HCT116 (cell line): Measurements from ENCODE around the gene LLGL2. TPM values are rescaled to one million over a fixed set of nuclear protein-coding genes. Genes with fewer than 3 reads are reported as not detected.

Source experiments
- ATAC-seq: fragments of 200-7000 bp; cut with Tn5 transposase; 2 replicates; pipeline ENCODE4 v1.9.1; 2020; ENCODE audit warnings: mild to moderate bottlenecking, moderate library complexity
- BruUV-seq: library from RNA; stranded (reverse); fragments of 400-500 nt; replicated peaks from 2 replicates; lab custom pipeline; 2021; lab: Mats Ljungman, UMichigan
- CTCF ChIA-PET: fragments of 300-600 bp; sonication (Branson Sonifier 250); formaldehyde crosslinking; loops from one replicate; lab custom pipeline; 2021; ENCODE audit warnings: antibody characterized with exemption; lab: Charles Lee
- POLR2A ChIA-PET: fragments of 300-600, 350-600 bp; sonication (Branson Sonifier 250); formaldehyde crosslinking; loops from one replicate; lab custom pipeline; 2021; ENCODE audit warnings: antibody characterized with exemption; lab: Charles Lee
- RAD21 ChIA-PET, 2 experiments: fragments of 300-600 bp; sonication (Branson Sonifier 250); formaldehyde crosslinking; loops; one replicate each; lab custom pipeline; 2023; ENCODE audit warnings: low total read pairs in 2 of 2; ENCODE audit not compliant: uncharacterized antibody in 2 of 2, unreplicated experiment in 2 of 2, low non-redundant PET in 1 of 2; lab: Charles Lee
- DNase-seq: peaks from one replicate; pipeline ENCODE4 v3.0.0-alpha.2; 2010; ENCODE audit warnings: low read depth, low spot score
- H2AFZ ChIP-seq: fragments of 200-600 bp; shearing (Covaris generic), sonication (generic); 2 replicates; pipeline ENCODE4 v1.6.1; 2017; ENCODE audit warnings: low read depth, mixed run types, mixed read lengths, antibody characterized with exemption, low read length; ENCODE audit not compliant: poor library complexity, severe bottlenecking
- H3K27ac ChIP-seq: 2 replicates; pipeline ENCODE4 v1.5.1; 2012; ENCODE audit warnings: low read depth, low read length
- H3K27me3 ChIP-seq: fragments of 200-600 bp; sonication (generic); 2 replicates; pipeline ENCODE4 v1.6.1; 2016; ENCODE audit warnings: mixed run types, low read length, mixed read lengths; ENCODE audit not compliant: insufficient read depth
- H3K36me3 ChIP-seq, 2 experiments: fragments of 200-500 bp in 1 of 2; fragments of 200-600 bp in 1 of 2; sonication (Bioruptor generic) in 1 of 2; sonication (generic) in 1 of 2; 2 replicates each; pipeline versions ENCODE4 v1.5.1 to v1.6.1; 2014 to 2016; ENCODE audit warnings: low read length in 2 of 2, inconsistent platforms in 1 of 2, mixed read lengths in 1 of 2, mixed run types in 1 of 2; ENCODE audit not compliant: insufficient read depth in 2 of 2, control insufficient read depth in 1 of 2
- H3K4me1 ChIP-seq, 2 experiments: fragments of 200-600 bp in 1 of 2; sonication (generic) in 1 of 2; 2 replicates each; pipeline versions ENCODE4 v1.5.1 to v1.6.1; 2012 to 2017; ENCODE audit warnings: low read length in 2 of 2, inconsistent platforms in 1 of 2, mild to moderate bottlenecking in 1 of 2, mixed read lengths in 1 of 2, mixed run types in 1 of 2, moderate library complexity in 1 of 2; ENCODE audit not compliant: insufficient read depth in 2 of 2, control insufficient read depth in 1 of 2
- H3K4me2 ChIP-seq: fragments of 200-600 bp; sonication (generic); 2 replicates; pipeline ENCODE4 v1.6.1; 2017; ENCODE audit warnings: mixed run types, low read length, mixed read lengths
- H3K4me3 ChIP-seq, 2 experiments: fragments of 200-600 bp in 1 of 2; sonication (generic) in 1 of 2; replicated peaks in 1 of 2; 2 replicates each; pipeline ENCODE4 v1.5.1; 2011 to 2016; ENCODE audit warnings: low read length in 2 of 2, control low read depth in 1 of 2, low read depth in 1 of 2, mild to moderate bottlenecking in 1 of 2, mixed read lengths in 1 of 2, mixed run types in 1 of 2
- H3K79me2 ChIP-seq: fragments of 200-600 bp; sonication (generic); 2 replicates; pipeline ENCODE4 v1.6.1; 2017; ENCODE audit warnings: mild to moderate bottlenecking, mixed run types, low read length, moderate library complexity, mixed read lengths; ENCODE audit not compliant: insufficient read depth
- H3K9ac ChIP-seq: fragments of 200-600 bp; sonication (generic); 2 replicates; pipeline ENCODE4 v1.6.1; 2016; ENCODE audit warnings: low read length, mixed read lengths
- H3K9me2 ChIP-seq: fragments of 200-600 bp; sonication (generic), shearing (Covaris generic); 2 replicates; pipeline ENCODE4 v1.6.1; 2017; ENCODE audit warnings: mixed run types, mild to moderate bottlenecking, moderate library complexity; ENCODE audit not compliant: insufficient read depth
- H3K9me3 ChIP-seq, 2 experiments: fragments of 200-500 bp in 1 of 2; fragments of 200-600 bp in 1 of 2; sonication (Bioruptor generic) in 1 of 2; sonication (generic) in 1 of 2; 2 replicates each; pipeline ENCODE4 v1.6.1; 2014 to 2017; ENCODE audit warnings: low read length in 2 of 2, mixed read lengths in 2 of 2, inconsistent platforms in 1 of 2, low read depth in 1 of 2, mild to moderate bottlenecking in 1 of 2, mixed run types in 1 of 2, moderate library complexity in 1 of 2; ENCODE audit not compliant: control insufficient read depth in 1 of 2, insufficient read depth in 1 of 2
- H4K20me1 ChIP-seq: fragments of 200-600 bp; sonication (generic), shearing (Covaris generic); 2 replicates; pipeline ENCODE4 v1.6.1; 2017; ENCODE audit warnings: mixed run types, mild to moderate bottlenecking, moderate library complexity; ENCODE audit not compliant: insufficient read depth
- ATF3 ChIP-seq: IDR thresholded peaks from 2 replicates; pipeline ENCODE4 v1.6.1; 2012
- CBX3 ChIP-seq: IDR thresholded peaks from 2 replicates; pipeline ENCODE4 v1.6.1; 2012; ENCODE audit warnings: low read depth
- CTCF ChIP-seq, 3 experiments: fragments of 200-600 bp in 1 of 3; sonication (generic) in 1 of 3; IDR thresholded peaks in 2 of 3; conservative IDR thresholded peaks in 1 of 3; 2 replicates each; pipeline ENCODE4 v1.5.1; 2012 to 2017; ENCODE audit warnings: low read depth in 2 of 3, low read length in 2 of 3, antibody characterized with exemption in 1 of 3, borderline replicate concordance in 1 of 3, control low read depth in 1 of 3, mild to moderate bottlenecking in 1 of 3, mixed read lengths in 1 of 3, mixed run types in 1 of 3, moderate library complexity in 1 of 3; ENCODE audit not compliant: insufficient read depth in 1 of 3
- EZH2phosphoT487 ChIP-seq: fragments of 200-600 bp; IDR thresholded peaks from 2 replicates; pipeline ENCODE4 v1.6.1; 2018; ENCODE audit warnings: antibody characterized with exemption, borderline replicate concordance
- JUND ChIP-seq: IDR thresholded peaks from 2 replicates; pipeline ENCODE4 v1.6.1; 2012
- MAX ChIP-seq: IDR thresholded peaks from 2 replicates; pipeline ENCODE4 v1.6.1; 2012
- POLR2A ChIP-seq: IDR thresholded peaks from 2 replicates; pipeline ENCODE4 v1.7.0; 2011; ENCODE audit warnings: borderline replicate concordance; ENCODE audit not compliant: insufficient read depth, insufficient read length; ENCODE audit errors: extremely low read depth
- RAD21 ChIP-seq: IDR thresholded peaks from 2 replicates; pipeline ENCODE4 v1.6.1; 2012; ENCODE audit warnings: low read depth, mild to moderate bottlenecking
- REST ChIP-seq: IDR thresholded peaks from 2 replicates; pipeline ENCODE4 v1.6.1; 2012; ENCODE audit warnings: low read depth
- TCF7L2 ChIP-seq: IDR thresholded peaks from 2 replicates; pipeline ENCODE4 v1.7.0; 2011; ENCODE audit warnings: borderline replicate concordance, inconsistent platforms; ENCODE audit not compliant: insufficient read depth, insufficient read length; ENCODE audit errors: extremely low read depth
- ZNF274 ChIP-seq: fragments of 200-500 bp; sonication (Bioruptor generic); IDR thresholded peaks from 2 replicates; pipeline ENCODE4 v1.6.1; 2014; ENCODE audit warnings: mild to moderate bottlenecking, low read depth, low read length, inconsistent platforms
- intact Hi-C: fragments of 100-400 bp; cut with micrococcal nuclease; formaldehyde crosslinking; loops from 2 replicates; pipeline ENCODE4 v1.10.0; 2022
- total RNA-seq: library from RNA; stranded (reverse); gene quantifications from one replicate; pipeline ENCODE4 v1.2.1, GENCODE V29; 2021; ENCODE audit not compliant: unreplicated experiment

The LLGL2 gene
- total RNA-seq, 1 experiment from 2014 or later, result 209 TPM

GRCh38 chr17:75553295-75554110 lies 28.0 kb downstream of the LLGL2 start:
- H3K9me3 ChIP-seq, result no peaks in the 10 kb centered on the region
- peaks cover 0 to 4% of the 10 kb centered on the region in 2 experiments; a peak in 1 of 4 replicates for H3K36me3 ChIP-seq
- no peak overlapping the region for H2AFZ ChIP-seq
- no TSS peak for BruUV-seq
- H3K79me2 ChIP-seq, result peaks cover 29% of the 10 kb centered on the region; the same call in 1 of the 2 replicates
- TF ChIP-seq MAX, result no peak
- TF ChIP-seq JUND, result no peak
- TF ChIP-seq CBX3, result no peak
- no peak for TF ChIP-seq ATF3
- no peak for TF ChIP-seq TCF7L2
- no peak for TF ChIP-seq POLR2A
- TF ChIP-seq ZNF274, result no peak
- no peak for TF ChIP-seq CTCF (IDR thresholded peaks at IDR 0.05 in 2 of 3, conservative IDR thresholded peaks at IDR 0.05 in 1 of 3; ENCODE audit: borderline replicate concordance in 1 of 3, insufficient read depth in 1 of 3, low read depth in 2 of 3, low read length in 2 of 3)
- no peak for TF ChIP-seq REST
- TF ChIP-seq EZH2phosphoT487, result no peak
- TF ChIP-seq RAD21, result no peak
- CTCF ChIA-PET, result no interaction called here
- H3K9me2 ChIP-seq, result no peaks in the 10 kb centered on the region
- H3K9ac ChIP-seq, result no peak overlapping the region
- H4K20me1 ChIP-seq, result no peaks in the 10 kb centered on the region
- RAD21 ChIA-PET, result interaction anchor here in 1 of 2 experiments (0.6 kb wide), 1 partner anchor 29 kb away, joined by 3 read pairs; no protein-coding TSS in a partner anchor
- H3K4me2 ChIP-seq, result no peak overlapping the region
- no peak overlapping the region; the same call in 1 of the 2 replicates for H3K27ac ChIP-seq
- no peak for ATAC-seq
- DNase-seq, result no peak
- intact Hi-C loops, result no loop called here
- H3K4me1 ChIP-seq, result peaks cover 60 to 62% of the 10 kb centered on the region in 2 experiments
- POLR2A ChIA-PET, result no interaction called here
- no peaks in the 10 kb centered on the region for H3K27me3 ChIP-seq
- H3K4me3 ChIP-seq, result no peak overlapping the region
